K562 (cell line): ENCODE data around the gene MLXIPL. TPM values are rescaled to one million over a fixed set of nuclear protein-coding genes. Genes with fewer than 3 reads are reported as not detected.
A peak's percentile ranks its signal among the peaks of the same experiment; 100 is the strongest.

Experiments used
- BACH1 ChIP-seq: fragments of 200-800 bp; sonication (Bioruptor generic); IDR thresholded peaks from 2 replicates; pipeline ENCODE4 v1.6.1; 2016; ENCODE audit warnings: missing genetic modification characterization, missing compliant biosample characterization
- ETV6 ChIP-seq, 3 experiments: fragments of 150-350 bp in 1 of 3; sonication (generic) in 1 of 3; formaldehyde crosslinking in 1 of 3; IDR thresholded peaks; 2 replicates each; pipeline versions ENCODE4 v1.6.1 to v1.8.0; 2014 to 2022; ENCODE audit warnings: borderline replicate concordance in 2 of 3, low read depth in 2 of 3, antibody characterized with exemption in 1 of 3, low read length in 1 of 3, mild to moderate bottlenecking in 1 of 3, missing genetic modification reagents in 1 of 3
- PCBP2 ChIP-seq: fragments of 200-400 bp; formaldehyde crosslinking; IDR thresholded peaks from 2 replicates; pipeline ENCODE4 v1.6.1; 2018; ENCODE audit warnings: low read length, low read depth, mild to moderate bottlenecking, moderate library complexity; ENCODE audit not compliant: poor library complexity, severe bottlenecking
- PHF21A ChIP-seq: fragments of 450-650 bp; IDR thresholded peaks from 2 replicates; pipeline ENCODE4 v1.6.1; 2017; ENCODE audit warnings: low read depth, borderline replicate concordance
- TAF1 ChIP-seq: IDR thresholded peaks from 2 replicates; pipeline ENCODE4 v1.6.1; 2011; ENCODE audit warnings: mild to moderate bottlenecking, low read length, moderate library complexity; ENCODE audit not compliant: insufficient read depth, control insufficient read depth, severe bottlenecking; ENCODE audit errors: extremely low read depth
- TAF9B ChIP-seq: fragments of 450-650 bp; IDR thresholded peaks from 2 replicates; pipeline ENCODE4 v1.6.1; 2018; ENCODE audit warnings: mild to moderate bottlenecking; ENCODE audit not compliant: partially characterized antibody
- TRIM25 ChIP-seq: fragments of 450-650 bp; IDR thresholded peaks from 2 replicates; pipeline ENCODE4 v1.7.0; 2016; ENCODE audit warnings: borderline replicate concordance
- TSC22D4 ChIP-seq: fragments of 450-650 bp; IDR thresholded peaks from 2 replicates; pipeline ENCODE4 v1.6.1; 2016; ENCODE audit warnings: missing genetic modification characterization, missing biosample characterization, control low read depth
- XRCC3 ChIP-seq: fragments of 450-650 bp; IDR thresholded peaks from 2 replicates; pipeline ENCODE4 v1.6.1; 2017; ENCODE audit warnings: mild to moderate bottlenecking, moderate library complexity
- ZEB2 ChIP-seq: fragments of 450-650 bp; IDR thresholded peaks from 2 replicates; pipeline ENCODE4 v1.6.1; 2016
- ZNF431 ChIP-seq: sonication (generic); formaldehyde crosslinking; IDR thresholded peaks from 2 replicates; pipeline ENCODE4 v1.8.0; 2022; ENCODE audit warnings: mild to moderate bottlenecking, missing genetic modification reagents
- polyA plus RNA-seq, 8 experiments: library from polyadenylated mRNA; depleted of rRNA in 4 of 8; stranded (reverse) in 5 of 8; unstranded in 3 of 8; fragments of >200 nt; fragmentation: Nextera tagmentation in 2 of 8; fragmentation: Illumina TruSeq in 1 of 8; extraction: Ambion mirVana in 2 of 8; extraction: Trizol in 1 of 8; gene quantifications; 2 replicates each; pipeline versions ENCODE4 v1.2.1 to v1.2.3, GENCODE V29; 2011 to 2014; ENCODE audit warnings: inconsistent platforms in 1 of 8, missing spikeins in 1 of 8
- total RNA-seq, 7 experiments: library from RNA; depleted of rRNA in 6 of 7; stranded (reverse); fragments of >200 nt in 6 of 7; fragmentation: Illumina TruSeq in 2 of 7; extraction: Trizol in 2 of 7; gene quantifications; 2 replicates each; pipeline versions ENCODE4 v1.2.1 to v1.2.3, GENCODE V29; 2011 to 2021; ENCODE audit warnings: low replicate concordance in 1 of 7
- TF ChIP-seq, protein P1 (sequence below): fragments of 250-450 bp; sonication (Bioruptor Pico); IDR thresholded peaks from 2 replicates; pipeline ENCODE4 v1.4.0; 2020; ENCODE audit warnings: mild to moderate bottlenecking
- TF ChIP-seq, protein P2 (sequence below): sonication (generic); formaldehyde crosslinking; IDR thresholded peaks from 2 replicates; pipeline ENCODE4 v1.8.0; 2022; ENCODE audit warnings: mild to moderate bottlenecking, low read depth, missing genetic modification reagents
- TF ChIP-seq, protein P3 (sequence below): sonication (generic); formaldehyde crosslinking; IDR thresholded peaks from 2 replicates; pipeline ENCODE4 v1.9.0; 2022; ENCODE audit warnings: mild to moderate bottlenecking, missing genetic modification reagents
- TF ChIP-seq, protein P4 (sequence below), 2 experiments: IDR thresholded peaks; 2 replicates each; pipeline ENCODE4 v1.6.1; 2011; ENCODE audit warnings: borderline replicate concordance in 1 of 2, control low read depth in 1 of 2, low read depth in 1 of 2, low read length in 1 of 2, mild to moderate bottlenecking in 1 of 2, mixed read lengths in 1 of 2, moderate library complexity in 1 of 2; ENCODE audit not compliant: insufficient read depth in 1 of 2, insufficient read length in 1 of 2, poor library complexity in 1 of 2, severe bottlenecking in 1 of 2; ENCODE audit errors: extremely low read depth in 1 of 2
- TF ChIP-seq, protein P5 (sequence below): fragments of 200-400 bp; formaldehyde crosslinking; IDR thresholded peaks from 2 replicates; pipeline ENCODE4 v1.6.1; 2017; ENCODE audit warnings: mild to moderate bottlenecking, low read depth, low read length, moderate library complexity

The MLXIPL gene
- total and polyA plus RNA-seq, 9 of the 15 experiments (the other 6 are each of a cell fraction or from before 2014, with no cell fraction given): 0.11 to 18.4 (median 1.4) TPM

DNA sequence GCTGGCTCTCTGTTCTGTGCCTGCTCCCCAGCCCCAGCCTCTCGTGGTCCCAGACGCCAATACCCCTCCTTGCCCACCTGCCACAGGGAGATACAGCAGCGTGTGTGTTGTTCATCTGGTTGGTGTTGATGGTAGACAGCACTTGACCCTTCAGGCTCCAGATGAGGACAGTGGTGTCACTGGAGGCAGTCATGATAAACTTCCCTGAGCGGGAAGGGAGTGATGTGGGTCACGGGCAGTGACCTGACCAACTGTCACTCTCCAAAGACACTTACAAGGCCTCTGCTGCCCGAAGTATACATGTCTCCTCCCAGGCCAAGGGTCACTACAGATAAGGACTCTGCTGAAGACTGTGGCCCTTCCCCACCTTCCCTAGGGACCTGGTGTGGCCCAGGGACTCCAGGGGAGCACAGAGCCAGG is 51.5 kb downstream of the MLXIPL start (continued):
- no peak; a peak in 1 of 4 replicates for TF ChIP-seq ETV6 (IDR thresholded peaks at IDR 0.05; ENCODE audit: borderline replicate concordance in 1 of 2, low read depth in 2 of 2, low read length in 1 of 2)
- TF ChIP-seq ETV6 (CRISPR knock-in tag; IDR thresholded peaks at IDR 0.05; ENCODE audit: borderline replicate concordance): no peak
- TF ChIP-seq, protein P1, sequence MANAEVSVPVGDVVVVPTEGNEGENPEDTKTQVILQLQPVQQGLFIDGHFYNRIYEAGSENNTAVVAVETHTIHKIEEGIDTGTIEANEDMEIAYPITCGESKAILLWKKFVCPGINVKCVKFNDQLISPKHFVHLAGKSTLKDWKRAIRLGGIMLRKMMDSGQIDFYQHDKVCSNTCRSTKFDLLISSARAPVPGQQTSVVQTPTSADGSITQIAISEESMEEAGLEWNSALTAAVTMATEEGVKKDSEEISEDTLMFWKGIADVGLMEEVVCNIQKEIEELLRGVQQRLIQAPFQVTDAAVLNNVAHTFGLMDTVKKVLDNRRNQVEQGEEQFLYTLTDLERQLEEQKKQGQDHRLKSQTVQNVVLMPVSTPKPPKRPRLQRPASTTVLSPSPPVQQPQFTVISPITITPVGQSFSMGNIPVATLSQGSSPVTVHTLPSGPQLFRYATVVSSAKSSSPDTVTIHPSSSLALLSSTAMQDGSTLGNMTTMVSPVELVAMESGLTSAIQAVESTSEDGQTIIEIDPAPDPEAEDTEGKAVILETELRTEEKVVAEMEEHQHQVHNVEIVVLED (CRISPR knock-in tag): no peak
- TF ChIP-seq, protein P2, sequence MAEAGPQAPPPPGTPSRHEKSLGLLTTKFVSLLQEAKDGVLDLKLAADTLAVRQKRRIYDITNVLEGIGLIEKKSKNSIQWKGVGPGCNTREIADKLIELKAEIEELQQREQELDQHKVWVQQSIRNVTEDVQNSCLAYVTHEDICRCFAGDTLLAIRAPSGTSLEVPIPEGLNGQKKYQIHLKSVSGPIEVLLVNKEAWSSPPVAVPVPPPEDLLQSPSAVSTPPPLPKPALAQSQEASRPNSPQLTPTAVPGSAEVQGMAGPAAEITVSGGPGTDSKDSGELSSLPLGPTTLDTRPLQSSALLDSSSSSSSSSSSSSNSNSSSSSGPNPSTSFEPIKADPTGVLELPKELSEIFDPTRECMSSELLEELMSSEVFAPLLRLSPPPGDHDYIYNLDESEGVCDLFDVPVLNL (CRISPR knock-in tag): no peak
- TF ChIP-seq, protein P3, sequence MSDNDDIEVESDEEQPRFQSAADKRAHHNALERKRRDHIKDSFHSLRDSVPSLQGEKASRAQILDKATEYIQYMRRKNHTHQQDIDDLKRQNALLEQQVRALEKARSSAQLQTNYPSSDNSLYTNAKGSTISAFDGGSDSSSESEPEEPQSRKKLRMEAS (CRISPR knock-in tag): no peak
- no peak for TF ChIP-seq TRIM25
- TF ChIP-seq ZEB2: peak; percentile 61; the same call in 1 of the 2 replicates
- TF ChIP-seq TAF1: no peak
- TF ChIP-seq ZNF431 (CRISPR knock-in tag): peak; percentile 39; the same call in 1 of the 2 replicates
- no peak for TF ChIP-seq XRCC3
- no peak for TF ChIP-seq TSC22D4 (tag)
- TF ChIP-seq, protein P4, sequence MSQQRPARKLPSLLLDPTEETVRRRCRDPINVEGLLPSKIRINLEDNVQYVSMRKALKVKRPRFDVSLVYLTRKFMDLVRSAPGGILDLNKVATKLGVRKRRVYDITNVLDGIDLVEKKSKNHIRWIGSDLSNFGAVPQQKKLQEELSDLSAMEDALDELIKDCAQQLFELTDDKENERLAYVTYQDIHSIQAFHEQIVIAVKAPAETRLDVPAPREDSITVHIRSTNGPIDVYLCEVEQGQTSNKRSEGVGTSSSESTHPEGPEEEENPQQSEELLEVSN (IDR thresholded peaks at IDR 0.05; ENCODE audit: borderline replicate concordance in 1 of 2, extremely low read depth in 1 of 2, insufficient read depth in 1 of 2, insufficient read length in 1 of 2, low read depth in 1 of 2, low read length in 1 of 2, poor library complexity in 1 of 2, severe bottlenecking in 1 of 2): peak; percentile 44 to 70
- TF ChIP-seq TAF9B: no peak
- TF ChIP-seq BACH1 (tag): 0 out of 2 replicates have a peak, but pooled peaks have one; percentile 40
- TF ChIP-seq PHF21A: no peak; the same call in 1 of the 2 replicates
- no peak for TF ChIP-seq PCBP2
- TF ChIP-seq, protein P5, sequence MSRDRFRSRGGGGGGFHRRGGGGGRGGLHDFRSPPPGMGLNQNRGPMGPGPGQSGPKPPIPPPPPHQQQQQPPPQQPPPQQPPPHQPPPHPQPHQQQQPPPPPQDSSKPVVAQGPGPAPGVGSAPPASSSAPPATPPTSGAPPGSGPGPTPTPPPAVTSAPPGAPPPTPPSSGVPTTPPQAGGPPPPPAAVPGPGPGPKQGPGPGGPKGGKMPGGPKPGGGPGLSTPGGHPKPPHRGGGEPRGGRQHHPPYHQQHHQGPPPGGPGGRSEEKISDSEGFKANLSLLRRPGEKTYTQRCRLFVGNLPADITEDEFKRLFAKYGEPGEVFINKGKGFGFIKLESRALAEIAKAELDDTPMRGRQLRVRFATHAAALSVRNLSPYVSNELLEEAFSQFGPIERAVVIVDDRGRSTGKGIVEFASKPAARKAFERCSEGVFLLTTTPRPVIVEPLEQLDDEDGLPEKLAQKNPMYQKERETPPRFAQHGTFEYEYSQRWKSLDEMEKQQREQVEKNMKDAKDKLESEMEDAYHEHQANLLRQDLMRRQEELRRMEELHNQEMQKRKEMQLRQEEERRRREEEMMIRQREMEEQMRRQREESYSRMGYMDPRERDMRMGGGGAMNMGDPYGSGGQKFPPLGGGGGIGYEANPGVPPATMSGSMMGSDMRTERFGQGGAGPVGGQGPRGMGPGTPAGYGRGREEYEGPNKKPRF: no peak
